Nephron (organoid): ENCODE data around the gene S100G.

Experiments used
- H3K27ac Mint-ChIP-seq, 3 experiments: 2 replicates each; pipeline ENCODE4 v1.8.0; 2020; ENCODE audit warnings: mixed read lengths in 3 of 3, mild to moderate bottlenecking in 2 of 3, moderate library complexity in 1 of 3
- H3K27me3 Mint-ChIP-seq: 2 replicates; pipeline ENCODE4 v1.8.0; 2021; ENCODE audit warnings: low read depth, mild to moderate bottlenecking, moderate library complexity, mixed read lengths
- H3K36me3 Mint-ChIP-seq: 2 replicates; pipeline ENCODE4 v1.8.0; 2020; ENCODE audit warnings: low read depth, mixed read lengths
- H3K4me1 Mint-ChIP-seq: 2 replicates; pipeline ENCODE4 v1.8.0; 2020; ENCODE audit warnings: mixed read lengths
- H3K4me3 Mint-ChIP-seq, 3 experiments: 2 replicates each; pipeline ENCODE4 v1.8.0; 2020; ENCODE audit warnings: mild to moderate bottlenecking in 3 of 3, mixed read lengths in 3 of 3, moderate library complexity in 2 of 3
- H3K9me3 Mint-ChIP-seq: 2 replicates; pipeline ENCODE4 v1.8.0; 2020; ENCODE audit warnings: mixed read lengths
- TF ChIP-seq, protein P1 (sequence below), 3 experiments: fragments of 200-600 bp; sonication (generic); IDR thresholded peaks; one replicate each; pipeline ENCODE4 v1.5.0; 2021; ENCODE audit warnings: antibody characterized with exemption in 3 of 3; ENCODE audit not compliant: unreplicated experiment in 3 of 3

The S100G gene

GRCh38 chrX:16639966-16640365, 10.0 kb upstream of the S100G start:
- Mint-ChIP-seq H3K27ac (no peak overlapping the region), H3K9me3 (no peaks in the 10 kb centered on the region), H3K27me3 (no peaks in the 10 kb centered on the region), H3K4me1 (no peaks in the 10 kb centered on the region), H3K36me3 (peaks cover 87% of the 10 kb centered on the region), H3K4me3 (no peak overlapping the region)
- TF ChIP-seq, protein P1, sequence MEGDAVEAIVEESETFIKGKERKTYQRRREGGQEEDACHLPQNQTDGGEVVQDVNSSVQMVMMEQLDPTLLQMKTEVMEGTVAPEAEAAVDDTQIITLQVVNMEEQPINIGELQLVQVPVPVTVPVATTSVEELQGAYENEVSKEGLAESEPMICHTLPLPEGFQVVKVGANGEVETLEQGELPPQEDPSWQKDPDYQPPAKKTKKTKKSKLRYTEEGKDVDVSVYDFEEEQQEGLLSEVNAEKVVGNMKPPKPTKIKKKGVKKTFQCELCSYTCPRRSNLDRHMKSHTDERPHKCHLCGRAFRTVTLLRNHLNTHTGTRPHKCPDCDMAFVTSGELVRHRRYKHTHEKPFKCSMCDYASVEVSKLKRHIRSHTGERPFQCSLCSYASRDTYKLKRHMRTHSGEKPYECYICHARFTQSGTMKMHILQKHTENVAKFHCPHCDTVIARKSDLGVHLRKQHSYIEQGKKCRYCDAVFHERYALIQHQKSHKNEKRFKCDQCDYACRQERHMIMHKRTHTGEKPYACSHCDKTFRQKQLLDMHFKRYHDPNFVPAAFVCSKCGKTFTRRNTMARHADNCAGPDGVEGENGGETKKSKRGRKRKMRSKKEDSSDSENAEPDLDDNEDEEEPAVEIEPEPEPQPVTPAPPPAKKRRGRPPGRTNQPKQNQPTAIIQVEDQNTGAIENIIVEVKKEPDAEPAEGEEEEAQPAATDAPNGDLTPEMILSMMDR (IDR thresholded peaks at IDR 0.05; ENCODE audit: unreplicated experiment in 3 of 3): no peak

GRCh38 chrX:16640823-16641222, 9.1 kb upstream of the S100G start:
- TF ChIP-seq, protein P1 (IDR thresholded peaks at IDR 0.05; ENCODE audit: unreplicated experiment in 3 of 3): no peak
- no peak overlapping the region for H3K4me3 Mint-ChIP-seq
- peaks cover 84% of the 10 kb centered on the region for H3K36me3 Mint-ChIP-seq
- no peaks in the 10 kb centered on the region for H3K27me3 Mint-ChIP-seq
- no peak overlapping the region for H3K27ac Mint-ChIP-seq
- no peaks in the 10 kb centered on the region for H3K4me1 Mint-ChIP-seq
- H3K9me3 Mint-ChIP-seq: no peaks in the 10 kb centered on the region

DNA sequence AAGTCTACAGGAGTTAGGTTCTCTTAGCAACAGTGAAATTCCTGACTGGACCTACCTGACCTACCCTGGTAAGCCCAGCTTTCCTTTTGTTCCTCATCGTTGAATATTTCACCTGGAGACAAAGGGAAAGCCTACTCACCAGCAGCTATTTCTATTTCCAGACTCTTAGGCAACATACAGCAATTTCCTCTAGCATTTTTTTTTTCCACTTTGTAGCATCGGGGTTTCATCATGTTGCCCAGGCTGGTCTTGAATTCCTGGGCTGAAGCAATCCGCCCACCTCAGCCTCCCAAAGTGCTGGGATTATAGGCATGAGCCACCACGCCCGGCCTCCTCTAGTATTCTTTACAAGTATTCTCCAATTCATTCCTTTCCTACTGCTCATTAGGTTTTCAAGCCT, 6.8 kb upstream of the S100G start:
- H3K27ac Mint-ChIP-seq: no peak overlapping the region
- TF ChIP-seq, protein P1 (IDR thresholded peaks at IDR 0.05; ENCODE audit: unreplicated experiment in 3 of 3): no peak
- no peaks in the 10 kb centered on the region for H3K9me3 Mint-ChIP-seq
- peaks cover 81% of the 10 kb centered on the region for H3K36me3 Mint-ChIP-seq
- H3K4me1 Mint-ChIP-seq: no peaks in the 10 kb centered on the region
- no peak overlapping the region for H3K4me3 Mint-ChIP-seq
- no peaks in the 10 kb centered on the region for H3K27me3 Mint-ChIP-seq

DNA sequence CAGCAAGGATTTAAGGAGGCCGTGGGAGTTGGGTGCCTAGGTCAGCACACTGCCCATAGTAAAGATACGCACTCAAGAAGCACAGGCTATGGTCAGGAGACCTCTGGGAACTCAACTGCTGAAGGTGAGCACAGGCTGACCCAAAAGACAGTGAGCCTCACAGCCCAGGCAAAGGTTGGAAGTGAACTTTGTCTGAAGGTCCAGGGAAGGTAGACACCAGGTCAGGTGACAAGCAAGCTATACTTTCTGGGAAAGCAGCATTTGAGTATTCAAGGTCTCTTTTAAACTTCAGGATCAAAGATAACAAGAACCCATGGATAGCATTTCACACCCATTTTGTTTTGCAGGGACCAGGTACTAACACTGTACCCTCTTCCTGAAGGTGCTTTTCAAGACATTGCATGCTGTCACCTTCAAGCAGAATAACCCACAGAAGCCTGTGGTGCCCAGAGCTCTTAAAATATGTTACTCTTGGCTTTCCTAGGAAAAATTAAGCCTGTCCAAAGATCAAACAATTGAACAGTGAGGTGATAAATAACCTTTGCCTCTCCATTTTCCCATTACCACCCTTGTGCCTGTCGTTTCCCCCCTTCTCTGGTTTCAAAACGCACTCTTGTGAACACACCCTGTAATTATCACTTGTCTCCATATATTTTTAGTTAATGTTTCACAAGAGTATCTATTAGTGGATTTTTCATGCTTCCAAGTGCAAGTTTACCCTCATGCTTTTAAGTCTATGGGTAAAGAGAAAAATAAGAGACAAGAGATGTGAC, 3.4 kb upstream of the S100G start:
- no peaks in the 10 kb centered on the region for H3K9me3 Mint-ChIP-seq
- H3K27ac Mint-ChIP-seq: peak overlapping the region in 2 of 3 experiments; percentile 35 to 40
- TF ChIP-seq, protein P1 (IDR thresholded peaks at IDR 0.05; ENCODE audit: unreplicated experiment in 3 of 3): no peak
- H3K4me3 Mint-ChIP-seq: no peak overlapping the region
- no peaks in the 10 kb centered on the region for H3K4me1 Mint-ChIP-seq
- H3K36me3 Mint-ChIP-seq: peaks cover 68% of the 10 kb centered on the region
- no peaks in the 10 kb centered on the region for H3K27me3 Mint-ChIP-seq

GRCh38 chrX:16651391-16652024, 1.6 kb downstream of the S100G start:
- Mint-ChIP-seq H3K27ac (peak overlapping the region in 1 of 3 experiments; percentile 7), H3K4me3 (no peak overlapping the region), H3K36me3 (peaks cover 58% of the 10 kb centered on the region), H3K27me3 (no peaks in the 10 kb centered on the region), H3K4me1 (peaks cover 14% of the 10 kb centered on the region), H3K9me3 (no peaks in the 10 kb centered on the region)
- TF ChIP-seq, protein P1 (IDR thresholded peaks at IDR 0.05; ENCODE audit: unreplicated experiment in 3 of 3): no peak
